HG02884 (cell line): ENCODE data around the gene ZC3H12D.
"Not testable (repeated sequence)": the region's sequence is repeated elsewhere in the genome, so short reads cannot be mapped to it uniquely, and the experiment has no call there.

Experiments used
- ATAC-seq: cut with Tn5 transposase; IDR thresholded peaks from one replicate; pipeline ENCODE4 v1.9.1; 2021; ENCODE audit warnings: mild to moderate bottlenecking, moderate library complexity; ENCODE audit not compliant: unreplicated experiment

ZC3H12D gene

GRCh38 chr6:149460249-149460648 lies 24.6 kb downstream of the ZC3H12D start:
- not testable (repeated sequence) for ATAC-seq

- ATAC-seq = no peak
Measured at GRCh38 chr6:149459761-149460160, 25.1 kb downstream of the ZC3H12D start.

GRCh38 chr6:149458806-149459205 lies 26.0 kb downstream of the ZC3H12D start:
- ATAC-seq = no peak

- no peak for ATAC-seq
Measured at GRCh38 chr6:149458196-149458595, 26.6 kb downstream of the ZC3H12D start.

- ATAC-seq = no peak
Measured at GRCh38 chr6:149457316-149457884, 27.4 kb downstream of the ZC3H12D start.

- no peak for ATAC-seq
Measured at GRCh38 chr6:149456311-149457021, 28.3 kb downstream of the ZC3H12D start.

- ATAC-seq = no peak
Measured at GRCh38 chr6:149455031-149455732, 29.6 kb downstream of the ZC3H12D start.

GRCh38 chr6:149454346-149454848 lies 30.4 kb downstream of the ZC3H12D start:
- no peak for ATAC-seq

- no peak for ATAC-seq
Measured at GRCh38 chr6:149453597-149454345, 31.0 kb downstream of the ZC3H12D start.

GRCh38 chr6:149452037-149452939 lies 32.5 kb downstream of the ZC3H12D start:
- no peak for ATAC-seq

- ATAC-seq = no peak
Measured at GRCh38 chr6:149451376-149452036, 33.3 kb downstream of the ZC3H12D start.

- no peak for ATAC-seq
Measured at GRCh38 chr6:149450679-149451375, 34.0 kb downstream of the ZC3H12D start.

GRCh38 chr6:149449831-149450678 lies 34.8 kb downstream of the ZC3H12D start:
- ATAC-seq = no peak

- ATAC-seq = no peak
Measured at GRCh38 chr6:149448821-149449453, 35.9 kb downstream of the ZC3H12D start.

GRCh38 chr6:149446791-149447376 lies 37.9 kb downstream of the ZC3H12D start:
- ATAC-seq = no peak

GRCh38 chr6:149445573-149445972 lies 39.2 kb downstream of the ZC3H12D start:
- ATAC-seq = no peak

GRCh38 chr6:149445095-149445466 lies 39.7 kb downstream of the ZC3H12D start:
- no peak for ATAC-seq
